Cerebellar cortex (tissue), 1 donor: Measurements from ENCODE around the gene ZNF544.
A peak's percentile ranks its signal among the peaks of the same experiment; 100 is the strongest.

Experiments
- DNase-seq: peaks from one replicate; pipeline ENCODE4 v3.0.0-alpha.2; 2015; ENCODE audit warnings: low spot score

Gene ZNF544

GRCh38 chr19:58228585-58229254 is at the start of gene ZNF544:
ZNF544 (plus strand) TSS chr19:58228914; CDS start chr19:58244024, 15,110 bp downstream.
- DNase-seq, result peak; percentile 77

GRCh38 chr19:58181902-58182576 is 46.7 kb upstream of the ZNF544 start:
- DNase-seq, result peak; percentile 63

- no peak for DNase-seq
Measured at GRCh38 chr19:58182577-58182988, 46.1 kb upstream of the ZNF544 start.

DNA sequence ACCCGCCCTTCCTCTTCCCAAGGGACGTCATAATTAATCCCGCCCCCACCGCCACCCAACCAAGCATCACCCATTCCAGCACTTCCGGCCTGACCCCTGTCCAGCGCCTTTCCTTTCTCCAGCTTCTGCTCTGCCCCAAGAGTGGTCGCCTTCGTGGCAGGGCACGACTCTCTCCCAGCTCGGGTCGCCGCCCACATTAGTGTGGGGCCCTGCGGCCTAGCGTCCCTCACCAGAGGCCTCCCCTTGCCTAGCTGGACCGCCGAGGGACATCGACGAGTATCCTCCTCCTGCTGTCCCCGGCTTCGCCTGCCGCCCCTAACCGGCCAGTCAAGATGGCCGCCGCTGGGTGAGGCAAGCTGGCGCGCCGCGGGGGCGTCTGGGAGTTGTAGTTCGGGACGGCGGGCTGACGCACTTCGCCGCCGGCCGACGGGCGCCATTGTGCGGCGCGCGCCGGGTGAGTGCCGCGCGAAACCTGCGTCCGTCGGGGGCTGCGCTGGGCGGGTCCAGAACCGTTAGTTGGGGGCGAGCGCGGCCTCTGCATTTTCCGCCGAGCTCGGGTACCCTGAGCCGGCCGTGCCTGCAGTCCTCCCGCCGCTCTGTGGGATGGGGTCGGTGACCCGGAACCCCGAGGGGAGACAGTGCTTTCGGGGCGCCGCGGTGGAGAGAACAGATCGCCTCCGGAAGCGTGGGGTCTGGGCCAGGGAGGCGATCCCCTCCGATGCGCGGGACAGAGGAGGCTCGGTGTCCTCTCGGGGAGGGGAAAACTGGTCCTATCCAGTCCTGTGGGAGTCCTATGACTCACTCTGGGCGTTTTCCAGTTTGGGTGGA is 45.5 kb upstream of the ZNF544 start, which contains the start of gene ZNF274:
TSS of gene ZNF274 (plus strand) at position 73 of the 828 bp plus-strand sequence. CDS start 905 bp downstream, outside the sequence.
- DNase-seq, result peak; percentile 96

DNA sequence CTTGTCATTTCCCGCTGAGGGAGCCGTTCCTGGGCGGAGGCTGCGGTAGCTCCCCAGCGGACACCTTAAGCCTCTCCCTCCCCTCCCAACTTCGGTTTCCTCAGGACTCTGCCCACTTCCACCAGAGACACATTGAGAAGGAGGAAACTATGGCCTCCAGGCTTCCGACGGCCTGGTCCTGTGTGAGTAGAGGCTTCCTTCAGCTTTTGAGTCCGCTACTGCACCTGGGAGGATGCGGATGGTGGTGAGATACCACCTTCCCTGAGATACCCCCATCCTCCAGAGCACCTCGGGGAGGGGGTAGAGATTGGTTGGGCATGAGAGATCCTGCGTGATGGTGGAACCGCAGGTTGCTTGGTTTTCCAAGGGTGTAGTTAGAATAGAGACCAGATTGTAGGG is 44.9 kb upstream of the ZNF544 start:
- DNase-seq, result no peak

- peak; percentile 8 for DNase-seq
Measured at GRCh38 chr19:58196901-58197616, 31.7 kb upstream of the ZNF544 start.

DNA sequence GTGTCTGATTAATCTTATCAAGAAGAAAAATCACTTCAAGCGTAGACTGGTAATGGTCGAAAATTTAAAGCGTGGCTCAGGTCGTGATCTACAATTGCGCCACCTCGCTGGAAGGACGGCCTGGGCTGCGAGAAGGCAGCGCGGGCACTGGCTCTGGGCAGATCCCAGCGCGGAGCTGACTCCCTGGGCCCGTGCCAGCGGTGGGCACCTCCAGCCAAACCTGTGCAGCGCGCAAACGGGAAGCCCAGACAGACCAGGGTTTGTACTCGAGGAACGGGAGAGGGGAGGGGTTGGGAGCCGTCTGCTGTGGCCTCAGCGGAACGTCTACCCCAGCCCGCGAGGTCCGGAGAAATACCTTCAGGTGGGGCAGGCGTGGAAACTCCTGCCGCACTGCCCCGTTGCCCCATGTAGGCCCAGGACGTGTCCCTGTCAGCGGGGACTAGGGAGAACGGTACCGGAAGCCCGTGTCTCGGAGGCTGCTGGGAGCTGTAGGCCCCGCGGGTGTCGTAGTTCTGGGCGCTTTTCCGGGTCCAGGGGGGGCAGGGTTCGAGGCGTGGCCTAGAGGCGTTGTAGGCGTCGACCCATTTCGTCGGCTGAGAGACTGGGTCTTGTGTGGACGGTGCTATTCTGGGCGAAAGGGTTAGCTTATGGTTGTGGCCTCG is 24.8 kb upstream of the ZNF544 start:
- no peak for DNase-seq

GRCh38 chr19:58204566-58204965 is 24.1 kb upstream of the ZNF544 start:
- DNase-seq, result no peak

GRCh38 chr19:58209577-58209976 is 19.1 kb upstream of the ZNF544 start:
- DNase-seq, result no peak

DNA sequence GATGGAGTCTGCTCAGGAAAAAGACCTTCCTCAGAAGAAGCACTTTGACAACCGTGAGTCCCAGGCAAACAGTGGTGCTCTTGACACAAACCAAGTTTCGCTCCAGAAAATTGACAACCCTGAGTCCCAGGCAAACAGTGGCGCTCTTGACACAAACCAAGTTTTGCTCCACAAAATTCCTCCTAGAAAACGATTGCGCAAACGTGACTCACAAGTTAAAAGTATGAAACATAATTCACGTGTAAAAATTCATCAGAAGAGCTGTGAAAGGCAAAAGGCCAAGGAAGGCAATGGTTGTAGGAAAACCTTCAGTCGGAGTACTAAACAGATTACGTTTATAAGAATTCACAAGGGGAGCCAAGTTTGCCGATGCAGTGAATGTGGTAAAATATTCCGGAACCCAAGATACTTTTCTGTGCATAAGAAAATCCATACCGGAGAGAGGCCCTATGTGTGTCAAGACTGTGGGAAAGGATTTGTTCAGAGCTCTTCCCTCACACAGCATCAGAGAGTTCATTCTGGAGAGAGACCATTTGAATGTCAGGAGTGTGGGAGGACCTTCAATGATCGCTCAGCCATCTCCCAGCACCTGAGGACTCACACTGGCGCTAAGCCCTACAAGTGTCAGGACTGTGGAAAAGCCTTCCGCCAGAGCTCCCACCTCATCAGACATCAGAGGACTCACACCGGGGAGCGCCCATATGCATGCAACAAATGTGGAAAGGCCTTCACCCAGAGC is 16.2 kb upstream of the ZNF544 start:
- DNase-seq, result no peak

DNA sequence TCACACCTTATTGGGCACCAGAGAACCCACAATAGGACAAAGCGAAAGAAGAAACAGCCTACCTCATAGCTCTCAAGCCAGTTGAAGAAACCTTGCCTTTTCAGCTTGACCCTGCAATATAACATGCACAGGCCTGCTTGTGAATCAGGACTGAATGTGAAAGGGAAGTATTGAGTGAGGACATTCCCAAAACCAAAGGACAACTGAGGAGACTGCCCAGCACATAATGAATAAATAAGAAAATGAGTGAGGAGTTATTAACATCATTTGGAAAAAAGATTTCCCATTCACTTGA is 15.7 kb upstream of the ZNF544 start:
- no peak for DNase-seq

DNA sequence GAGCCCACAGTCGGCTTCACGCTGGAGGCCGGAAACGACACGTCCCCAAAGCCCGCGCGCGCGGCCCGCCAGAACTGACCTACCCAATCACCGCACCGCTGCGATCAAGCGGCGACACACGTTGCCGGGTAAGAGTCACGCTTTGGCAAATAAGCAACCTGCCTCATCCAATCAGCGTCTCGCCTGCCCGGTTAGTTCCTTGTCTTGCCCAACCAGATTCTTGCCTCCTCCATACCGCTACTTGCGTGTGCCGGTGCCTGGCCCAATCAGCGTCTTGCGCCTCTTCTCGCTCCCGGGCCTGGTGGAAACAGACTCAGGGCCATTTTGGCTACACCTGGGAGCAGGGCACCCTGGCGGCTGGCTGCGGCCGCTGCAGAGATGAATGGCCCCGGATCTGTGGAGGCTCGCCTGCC is 11.6 kb upstream of the ZNF544 start:
- DNase-seq, result no peak

DNA sequence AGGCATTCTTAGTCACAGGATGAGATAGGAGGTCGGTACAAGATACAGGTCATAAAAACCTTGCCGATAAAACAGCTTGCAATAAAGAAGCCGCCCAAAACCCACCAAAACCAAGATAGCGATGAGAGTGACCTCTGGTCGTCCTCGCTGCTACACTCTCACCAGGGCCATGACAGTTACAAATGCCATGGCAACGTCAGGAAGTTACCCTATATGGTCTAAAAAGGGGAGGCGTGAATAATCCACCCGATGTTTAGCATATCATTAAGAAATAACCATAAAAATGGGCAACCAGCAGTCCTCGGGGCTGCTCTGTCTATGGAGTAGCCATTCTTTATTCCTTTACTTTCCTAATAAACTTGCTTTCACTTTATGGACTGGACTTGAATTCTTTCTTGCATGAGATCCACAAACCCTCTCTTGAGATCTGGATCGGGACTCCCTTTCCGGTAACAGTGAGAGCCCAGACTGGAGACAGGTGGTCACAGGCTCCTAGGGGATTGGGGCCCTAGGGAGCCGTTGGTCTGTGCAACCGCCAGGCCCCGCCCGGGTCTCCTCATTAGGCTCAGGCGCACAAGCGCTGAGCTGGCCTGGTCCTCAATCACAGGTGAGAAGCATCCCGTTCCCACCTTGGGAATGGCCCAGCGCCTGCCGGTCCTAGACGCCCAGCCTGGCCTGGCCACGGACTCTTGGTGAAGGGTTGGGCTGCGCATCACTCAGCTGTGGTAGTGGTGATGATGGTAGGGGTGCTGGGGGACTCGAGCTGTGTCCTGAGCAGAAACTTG is 10.9 kb upstream of the ZNF544 start:
- DNase-seq, result no peak

DNA sequence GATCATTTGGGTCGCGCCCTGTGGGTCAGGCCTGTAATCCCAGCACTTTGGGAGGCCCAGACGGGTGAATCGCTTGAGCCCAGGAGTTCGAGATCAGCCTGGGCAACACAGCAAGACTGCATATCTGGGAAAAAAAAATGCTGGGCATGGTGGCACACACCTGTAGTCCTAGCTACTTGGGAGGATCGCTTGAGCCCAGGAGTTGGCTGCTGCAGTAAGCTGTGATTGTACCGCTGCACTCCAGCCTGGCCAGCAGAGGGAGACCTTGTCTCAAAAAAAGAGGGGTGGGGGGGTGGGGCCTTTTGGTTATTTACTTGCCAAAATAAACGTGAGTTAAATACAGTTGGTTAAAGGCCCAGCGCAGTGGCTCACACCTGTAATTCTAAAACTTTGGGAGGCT is 9.8 kb upstream of the ZNF544 start:
- DNase-seq, result peak; percentile 11

- DNase-seq, result peak; percentile 6
Measured at GRCh38 chr19:58227964-58228584, 640 bp upstream of the ZNF544 start.

DNA sequence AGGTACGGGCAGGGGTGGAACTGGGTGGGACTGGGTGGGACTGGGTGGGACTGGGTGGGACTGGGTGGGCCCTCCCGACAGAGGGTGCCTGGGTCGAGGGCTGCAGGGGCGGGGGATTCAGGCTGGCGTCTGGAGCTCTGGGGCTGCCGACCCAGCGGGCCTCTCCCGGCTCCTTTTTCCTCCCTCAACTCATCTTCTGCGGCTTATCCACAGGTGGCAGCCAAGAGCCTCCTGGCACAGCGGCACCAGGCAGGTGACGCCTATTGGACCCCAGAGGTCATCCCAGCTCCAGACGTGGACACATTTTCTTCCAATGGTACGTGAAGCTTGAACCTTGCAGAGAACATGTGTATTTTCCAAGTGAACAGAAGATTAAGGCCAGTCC is 533 bp downstream of the ZNF544 start:
- DNase-seq, result peak; percentile 25

GRCh38 chr19:58237324-58237723 is 8.6 kb downstream of the ZNF544 start:
- DNase-seq, result no peak

GRCh38 chr19:58243351-58243750 is 14.6 kb downstream of the ZNF544 start:
- no peak for DNase-seq

GRCh38 chr19:58248886-58249285 is 20.2 kb downstream of the ZNF544 start:
- no peak for DNase-seq
